HepG2 (cell line): ENCODE results near the gene PHTF1. TPM values are rescaled to one million over a fixed set of nuclear protein-coding genes. Genes with fewer than 3 reads are reported as not detected.

ENCODE experiments used
- AGO2 ChIP-seq: fragments of 200-400 bp; formaldehyde crosslinking; optimal IDR thresholded peaks from 2 replicates; pipeline ENCODE3; 2017; ENCODE audit warnings: mild to moderate bottlenecking, low read depth, low read length, moderate library complexity
- CHD4 ChIP-seq: fragments of 200-600 bp; sonication (generic); IDR thresholded peaks from 2 replicates; pipeline ENCODE4 v1.7.0; 2017; ENCODE audit warnings: mild to moderate bottlenecking, low read length, borderline replicate concordance
- ETV6 ChIP-seq: sonication (generic); formaldehyde crosslinking; conservative IDR thresholded peaks from 2 replicates; pipeline ENCODE4 v1.4.0; 2020; ENCODE audit warnings: missing genetic modification reagents
- FOXO1 ChIP-seq: sonication (generic); formaldehyde crosslinking; IDR thresholded peaks from 2 replicates; pipeline ENCODE4 v1.4.0; 2020; ENCODE audit warnings: missing genetic modification reagents
- KLF6 ChIP-seq: IDR thresholded peaks from 2 replicates; pipeline ENCODE4 v1.8.0; 2016; ENCODE audit warnings: missing biosample characterization, missing genetic modification reagents
- NCOA1 ChIP-seq: sonication (generic); formaldehyde crosslinking; IDR thresholded peaks from 2 replicates; pipeline ENCODE4 v1.9.0; 2021; ENCODE audit warnings: missing genetic modification reagents
- NCOA2 ChIP-seq: sonication (generic); formaldehyde crosslinking; IDR thresholded peaks from 2 replicates; pipeline ENCODE4 v1.8.0; 2022; ENCODE audit warnings: inconsistent platforms
- PAXIP1 ChIP-seq: sonication (generic); formaldehyde crosslinking; conservative IDR thresholded peaks from 2 replicates; pipeline ENCODE4 v1.4.0; 2020; ENCODE audit warnings: mild to moderate bottlenecking, missing genetic modification reagents, moderate library complexity
- PHF20 ChIP-seq: sonication (generic); formaldehyde crosslinking; IDR thresholded peaks from 2 replicates; pipeline ENCODE4 v1.5.0; 2020; ENCODE audit warnings: mild to moderate bottlenecking, missing genetic modification reagents
- POLR2AphosphoS5 ChIP-seq: IDR thresholded peaks from 2 replicates; pipeline ENCODE4 v1.6.1; 2012; ENCODE audit warnings: low read depth, low read length
- PPARG ChIP-seq: conservative IDR thresholded peaks from 2 replicates; pipeline ENCODE4 v1.6.1; 2016; ENCODE audit warnings: missing biosample characterization, missing genetic modification reagents
- PREB ChIP-seq: sonication (generic); formaldehyde crosslinking; IDR thresholded peaks from 2 replicates; pipeline ENCODE4 v1.4.0; 2020; ENCODE audit warnings: missing genetic modification reagents
- RBFOX2 ChIP-seq: fragments of 200-400 bp; formaldehyde crosslinking; IDR thresholded peaks from 2 replicates; pipeline ENCODE4 v1.6.1; 2017; ENCODE audit warnings: low read depth, mild to moderate bottlenecking, low read length
- RNF2 ChIP-seq: fragments of 450-650 bp; conservative IDR thresholded peaks from 2 replicates; pipeline ENCODE4 v1.6.1; 2016; ENCODE audit warnings: low read depth
- SETDB1 ChIP-seq: sonication (generic); formaldehyde crosslinking; IDR thresholded peaks from 2 replicates; pipeline ENCODE4 v1.5.1; 2020; ENCODE audit warnings: missing genetic modification reagents, mild to moderate bottlenecking, borderline replicate concordance
- WIZ ChIP-seq: sonication (generic); formaldehyde crosslinking; IDR thresholded peaks from 2 replicates; pipeline ENCODE4 v1.5.1; 2020; ENCODE audit warnings: mild to moderate bottlenecking, missing genetic modification reagents
- ZBTB38 ChIP-seq: sonication (generic); formaldehyde crosslinking; IDR thresholded peaks from 2 replicates; pipeline ENCODE4 v1.5.1; 2020; ENCODE audit warnings: mild to moderate bottlenecking, missing genetic modification reagents
- ZNF274 ChIP-seq: sonication (generic); formaldehyde crosslinking; IDR thresholded peaks from 2 replicates; pipeline ENCODE4 v1.5.1; 2020; ENCODE audit warnings: mild to moderate bottlenecking, missing genetic modification reagents
- ZNF563 ChIP-seq: sonication (generic); formaldehyde crosslinking; IDR thresholded peaks from 2 replicates; pipeline ENCODE4 v1.8.0; 2022; ENCODE audit warnings: mild to moderate bottlenecking, moderate library complexity, missing genetic modification reagents
- ZNF619 ChIP-seq: sonication (generic); formaldehyde crosslinking; IDR thresholded peaks from 2 replicates; pipeline ENCODE4 v1.4.0; 2020; ENCODE audit warnings: mild to moderate bottlenecking, missing genetic modification reagents
- ZNF761 ChIP-seq: sonication (generic); formaldehyde crosslinking; conservative IDR thresholded peaks from 2 replicates; pipeline ENCODE4 v1.4.0; 2020; ENCODE audit warnings: mild to moderate bottlenecking, missing genetic modification reagents
- ZNF768 ChIP-seq: sonication (generic); formaldehyde crosslinking; IDR thresholded peaks from 2 replicates; pipeline ENCODE4 v1.4.0; 2020; ENCODE audit warnings: missing genetic modification reagents
- polyA plus RNA-seq, 8 experiments: library from polyadenylated mRNA; depleted of rRNA in 3 of 8; stranded (reverse) in 7 of 8; unstranded in 1 of 8; fragments of >200 nt; fragmentation: Illumina TruSeq in 4 of 8; extraction: Trizol in 4 of 8; gene quantifications; 2 replicates each; pipeline versions ENCODE4 v1.2.1 to v1.2.3, GENCODE V29; 2011 to 2016; ENCODE audit warnings: low read depth in 4 of 8, missing spikeins in 1 of 8, mixed read lengths in 1 of 8; ENCODE audit not compliant: insufficient read depth in 1 of 8
- total RNA-seq, 5 experiments: library from RNA; depleted of rRNA; stranded (reverse); fragments of >200 nt; fragmentation: Illumina TruSeq; extraction: Trizol; gene quantifications; 2 replicates each; pipeline ENCODE4 v1.2.3, GENCODE V29; 2016; ENCODE audit warnings: low read depth in 1 of 5
- TF ChIP-seq, protein P1 (sequence below): sonication (generic); formaldehyde crosslinking; IDR thresholded peaks from 2 replicates; pipeline ENCODE4 v1.5.0; 2020; ENCODE audit warnings: mild to moderate bottlenecking, missing genetic modification reagents
- TF ChIP-seq, protein P2 (sequence below): sonication (generic); formaldehyde crosslinking; conservative IDR thresholded peaks from 2 replicates; pipeline ENCODE4 v1.4.0; 2020; ENCODE audit warnings: missing genetic modification reagents

PHTF1 gene
- total and polyA plus RNA-seq, 2 of the 13 experiments (the other 11 are each of a cell fraction or from before 2014, with no cell fraction given), result 5.0 to 19.7 TPM

DNA sequence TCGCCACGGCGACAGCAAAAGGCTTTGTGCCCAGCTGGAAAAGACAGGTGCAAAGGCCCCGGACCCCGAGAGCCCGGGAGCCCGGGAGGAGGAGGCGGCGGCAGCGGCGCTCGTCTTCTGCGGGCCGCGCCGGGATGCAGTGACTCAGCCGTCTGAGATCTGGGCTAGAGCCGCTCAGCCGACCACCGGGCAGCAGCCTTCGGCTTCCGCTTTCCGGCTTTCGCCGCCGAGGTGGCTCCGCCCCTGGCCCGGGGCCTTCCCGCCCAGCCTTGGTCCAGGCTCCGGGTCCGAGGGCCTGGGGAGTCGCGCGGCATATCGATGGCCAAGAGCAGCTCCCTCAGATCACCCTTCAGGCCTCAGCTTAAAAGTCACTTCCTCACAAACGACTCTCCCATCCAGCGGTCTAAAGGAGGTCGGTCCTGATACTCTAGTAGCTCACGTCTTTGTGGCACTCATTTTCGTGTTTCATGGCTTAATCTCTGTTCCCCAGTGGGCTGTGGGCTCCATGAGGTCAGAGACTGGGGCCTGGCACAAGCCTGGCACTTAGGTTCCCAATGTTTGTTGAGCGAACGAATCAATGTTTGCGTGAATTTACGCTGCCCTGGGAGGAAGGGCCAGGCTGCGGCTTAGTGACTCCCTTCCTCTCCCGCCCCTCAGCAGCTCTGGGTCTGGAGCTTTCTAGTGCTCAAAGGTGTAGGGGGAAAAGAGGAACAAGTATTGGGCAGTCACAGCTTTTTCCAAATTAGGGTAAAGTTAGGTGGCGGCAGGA, at the start of gene PHTF1 (continued):
- TF ChIP-seq, protein P1, sequence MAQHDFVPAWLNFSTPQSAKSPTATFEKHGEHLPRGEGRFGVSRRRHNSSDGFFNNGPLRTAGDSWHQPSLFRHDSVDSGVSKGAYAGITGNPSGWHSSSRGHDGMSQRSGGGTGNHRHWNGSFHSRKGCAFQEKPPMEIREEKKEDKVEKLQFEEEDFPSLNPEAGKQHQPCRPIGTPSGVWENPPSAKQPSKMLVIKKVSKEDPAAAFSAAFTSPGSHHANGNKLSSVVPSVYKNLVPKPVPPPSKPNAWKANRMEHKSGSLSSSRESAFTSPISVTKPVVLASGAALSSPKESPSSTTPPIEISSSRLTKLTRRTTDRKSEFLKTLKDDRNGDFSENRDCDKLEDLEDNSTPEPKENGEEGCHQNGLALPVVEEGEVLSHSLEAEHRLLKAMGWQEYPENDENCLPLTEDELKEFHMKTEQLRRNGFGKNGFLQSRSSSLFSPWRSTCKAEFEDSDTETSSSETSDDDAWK (CRISPR knock-in tag), result no peak
- TF ChIP-seq ZBTB38 (CRISPR knock-in tag) (no peak), KLF6 (peak; percentile 71; the same call in 1 of the 2 replicates), ZNF274 (CRISPR knock-in tag) (peak; percentile 16; the same call in 1 of the 2 replicates), AGO2 (peak; percentile 87), ZNF619 (no peak; the same call in 1 of the 2 replicates), RBFOX2 (peak; percentile 86), SETDB1 (CRISPR knock-in tag) (no peak), RNF2 (no peak), PPARG (0 out of 2 replicates have a peak, but pooled peaks have one; percentile 11), NCOA1 (no peak), PHF20 (CRISPR knock-in tag) (0 out of 2 replicates have a peak, but pooled peaks have one; percentile 27), NCOA2 (CRISPR knock-in tag) (peak; percentile 19; the same call in 1 of the 2 replicates), FOXO1 (CRISPR knock-in tag) (no peak), PREB (CRISPR knock-in tag) (no peak), ZNF768 (CRISPR knock-in tag) (no peak), WIZ (no peak), ZNF761 (CRISPR knock-in tag) (no peak; the same call in 1 of the 2 replicates), PAXIP1 (CRISPR knock-in tag) (0 out of 2 replicates have a peak, but pooled peaks have one; percentile 13), ETV6 (CRISPR knock-in tag) (no peak), POLR2AphosphoS5 (peak; percentile 61), CHD4 (no peak), ZNF563 (peak; percentile 45; the same call in 1 of the 2 replicates)
- TF ChIP-seq, protein P2, sequence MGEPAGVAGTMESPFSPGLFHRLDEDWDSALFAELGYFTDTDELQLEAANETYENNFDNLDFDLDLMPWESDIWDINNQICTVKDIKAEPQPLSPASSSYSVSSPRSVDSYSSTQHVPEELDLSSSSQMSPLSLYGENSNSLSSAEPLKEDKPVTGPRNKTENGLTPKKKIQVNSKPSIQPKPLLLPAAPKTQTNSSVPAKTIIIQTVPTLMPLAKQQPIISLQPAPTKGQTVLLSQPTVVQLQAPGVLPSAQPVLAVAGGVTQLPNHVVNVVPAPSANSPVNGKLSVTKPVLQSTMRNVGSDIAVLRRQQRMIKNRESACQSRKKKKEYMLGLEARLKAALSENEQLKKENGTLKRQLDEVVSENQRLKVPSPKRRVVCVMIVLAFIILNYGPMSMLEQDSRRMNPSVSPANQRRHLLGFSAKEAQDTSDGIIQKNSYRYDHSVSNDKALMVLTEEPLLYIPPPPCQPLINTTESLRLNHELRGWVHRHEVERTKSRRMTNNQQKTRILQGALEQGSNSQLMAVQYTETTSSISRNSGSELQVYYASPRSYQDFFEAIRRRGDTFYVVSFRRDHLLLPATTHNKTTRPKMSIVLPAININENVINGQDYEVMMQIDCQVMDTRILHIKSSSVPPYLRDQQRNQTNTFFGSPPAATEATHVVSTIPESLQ, result no peak
